Fibroblast of mammary gland (primary cell): ENCODE measurements around the gene CYBA.

ENCODE experiments used
- DNase-seq: peaks from one replicate; pipeline ENCODE4 v3.0.0-alpha.2; 2010; ENCODE audit warnings: low read depth
- H3K4me3 ChIP-seq: 2 replicates; pipeline ENCODE4 v1.5.1; 2011; ENCODE audit warnings: low read depth, mild to moderate bottlenecking, low read length, moderate library complexity; ENCODE audit not compliant: control insufficient read depth
- CTCF ChIP-seq: conservative IDR thresholded peaks from 2 replicates; pipeline ENCODE4 v1.5.1; 2011; ENCODE audit warnings: low read depth, low read length, inconsistent platforms; ENCODE audit not compliant: control insufficient read depth, insufficient read depth

Gene CYBA

GRCh38 chr16:88691924-88692560 lies 41.2 kb upstream of the CYBA start:
- no peak for DNase-seq
- no peak overlapping the region for H3K4me3 ChIP-seq
- no peak for TF ChIP-seq CTCF

- DNase-seq = no peak
- no peak for TF ChIP-seq CTCF
- no peak overlapping the region for H3K4me3 ChIP-seq
Observed at GRCh38 chr16:88691129-88691813, 40.4 kb upstream of the CYBA start.

- no peak for DNase-seq
- TF ChIP-seq CTCF = no peak
- no peak overlapping the region for H3K4me3 ChIP-seq
Observed at GRCh38 chr16:88690341-88691128, 39.7 kb upstream of the CYBA start.

- no peak for DNase-seq
- H3K4me3 ChIP-seq = no peak overlapping the region
- TF ChIP-seq CTCF = no peak
Observed at GRCh38 chr16:88688013-88688778, 37.3 kb upstream of the CYBA start.

GRCh38 chr16:88687676-88688012 lies 36.8 kb upstream of the CYBA start:
- no peak for DNase-seq
- no peak for TF ChIP-seq CTCF
- no peak overlapping the region for H3K4me3 ChIP-seq

- no peak for TF ChIP-seq CTCF
- H3K4me3 ChIP-seq = no peak overlapping the region
- no peak for DNase-seq
Observed at GRCh38 chr16:88687254-88687576, 36.4 kb upstream of the CYBA start.
